IPS-20b (cell line): ENCODE measurements around the gene KCNG2.

Experiments used
- H3K27ac ChIP-seq: one replicate; pipeline ENCODE4 v1.5.1; 2013; ENCODE audit warnings: low read length
- H3K27me3 ChIP-seq: 2 replicates; pipeline ENCODE4 v1.6.1; 2013; ENCODE audit warnings: mild to moderate bottlenecking, low read length, inconsistent platforms; ENCODE audit not compliant: insufficient read depth
- H3K36me3 ChIP-seq: 2 replicates; pipeline ENCODE4 v1.6.1; 2013; ENCODE audit warnings: low read depth, mild to moderate bottlenecking, inconsistent platforms, low read length, moderate library complexity; ENCODE audit not compliant: insufficient read depth
- H3K4me1 ChIP-seq: 2 replicates; pipeline ENCODE4 v1.6.1; 2013; ENCODE audit warnings: mild to moderate bottlenecking, control low read depth, inconsistent platforms, low read length, moderate library complexity; ENCODE audit not compliant: insufficient read depth
- H3K4me3 ChIP-seq: 2 replicates; pipeline ENCODE4 v1.5.1; 2013; ENCODE audit warnings: mild to moderate bottlenecking, low read length, inconsistent platforms
- H3K9ac ChIP-seq: 2 replicates; pipeline ENCODE4 v1.6.1; 2013; ENCODE audit warnings: low read depth, mild to moderate bottlenecking, inconsistent platforms, low read length, moderate library complexity
- H3K9me3 ChIP-seq: 2 replicates; pipeline ENCODE4 v1.6.1; 2013; ENCODE audit warnings: mild to moderate bottlenecking, low read depth, low read length, inconsistent platforms; ENCODE audit not compliant: insufficient read depth

Gene KCNG2

GRCh38 chr18:79796531-79797405 is 970 bp upstream of the KCNG2 start:
- H3K4me3 ChIP-seq, result no peak overlapping the region
- H3K36me3 ChIP-seq, result no peaks in the 10 kb centered on the region
- H3K27ac ChIP-seq, result no peak overlapping the region
- peaks cover 3% of the 10 kb centered on the region; the same call in 1 of the 2 replicates for H3K4me1 ChIP-seq
- peaks cover 79% of the 10 kb centered on the region for H3K27me3 ChIP-seq
- no peak overlapping the region for H3K9ac ChIP-seq
- H3K9me3 ChIP-seq, result no peaks in the 10 kb centered on the region

GRCh38 chr18:79798346-79798998 is 734 bp downstream of the KCNG2 start:
- Histone ChIP-seq H3K27me3 (peaks cover 70% of the 10 kb centered on the region), H3K27ac (no peak overlapping the region), H3K9ac (0 out of 2 replicates have a peak overlapping the region, but pooled peaks have one; percentile 15)

GRCh38 chr18:79798999-79799370 is 1.2 kb downstream of the KCNG2 start:
- Histone ChIP-seq H3K27me3 (peaks cover 70% of the 10 kb centered on the region), H3K4me3 (peak overlapping the region; percentile 62; the same call in 1 of the 2 replicates), H3K9ac (no peak overlapping the region)

More at GRCh38 chr18:79798346-79798998, 734 bp downstream of the KCNG2 start:
- Histone ChIP-seq H3K36me3 (no peaks in the 10 kb centered on the region), H3K4me3 (peak overlapping the region; percentile 62), H3K4me1 (peaks cover 3% of the 10 kb centered on the region; the same call in 1 of the 2 replicates), H3K9me3 (no peaks in the 10 kb centered on the region)

GRCh38 chr18:79799619-79800370 is 2.1 kb downstream of the KCNG2 start:
- Histone ChIP-seq H3K36me3 (no peaks in the 10 kb centered on the region), H3K27ac (no peak overlapping the region), H3K9ac (no peak overlapping the region), H3K4me1 (peaks cover 3% of the 10 kb centered on the region; the same call in 1 of the 2 replicates), H3K27me3 (peaks cover 62% of the 10 kb centered on the region), H3K9me3 (no peaks in the 10 kb centered on the region), H3K4me3 (no peak overlapping the region)

More at GRCh38 chr18:79798999-79799370, 1.2 kb downstream of the KCNG2 start:
- no peak overlapping the region for H3K27ac ChIP-seq
- peaks cover 3% of the 10 kb centered on the region; the same call in 1 of the 2 replicates for H3K4me1 ChIP-seq
- H3K36me3 ChIP-seq, result no peaks in the 10 kb centered on the region
- no peaks in the 10 kb centered on the region for H3K9me3 ChIP-seq

GRCh38 chr18:79800371-79801180 is 2.8 kb downstream of the KCNG2 start:
- H3K4me3 ChIP-seq, result no peak overlapping the region
- no peaks in the 10 kb centered on the region for H3K36me3 ChIP-seq
- H3K27me3 ChIP-seq, result peaks cover 54% of the 10 kb centered on the region
- no peaks in the 10 kb centered on the region for H3K9me3 ChIP-seq
- no peak overlapping the region for H3K27ac ChIP-seq
- H3K4me1 ChIP-seq, result peaks cover 3% of the 10 kb centered on the region; the same call in 1 of the 2 replicates
- no peak overlapping the region for H3K9ac ChIP-seq

- Histone ChIP-seq H3K9me3 (no peaks in the 10 kb centered on the region), H3K27ac (no peak overlapping the region), H3K4me1 (peaks cover 3% of the 10 kb centered on the region; the same call in 1 of the 2 replicates), H3K27me3 (peaks cover 48% of the 10 kb centered on the region), H3K9ac (no peak overlapping the region), H3K36me3 (no peaks in the 10 kb centered on the region), H3K4me3 (no peak overlapping the region)
These were observed 3.5 kb downstream of the KCNG2 start for GRCh38 chr18:79801217-79801616.

- Histone ChIP-seq H3K9me3 (no peaks in the 10 kb centered on the region), H3K36me3 (no peaks in the 10 kb centered on the region), H3K27me3 (peaks cover 44% of the 10 kb centered on the region), H3K27ac (no peak overlapping the region), H3K9ac (no peak overlapping the region), H3K4me3 (no peak overlapping the region), H3K4me1 (peaks cover 3% of the 10 kb centered on the region; the same call in 1 of the 2 replicates)
These were observed 3.9 kb downstream of the KCNG2 start for GRCh38 chr18:79801641-79802040.

GRCh38 chr18:79802298-79802697 is 4.6 kb downstream of the KCNG2 start:
- H3K36me3 ChIP-seq, result no peaks in the 10 kb centered on the region
- H3K9me3 ChIP-seq, result no peaks in the 10 kb centered on the region
- peaks cover 37% of the 10 kb centered on the region for H3K27me3 ChIP-seq
- H3K27ac ChIP-seq, result no peak overlapping the region
- H3K9ac ChIP-seq, result no peak overlapping the region
- H3K4me1 ChIP-seq, result peaks cover 3% of the 10 kb centered on the region; the same call in 1 of the 2 replicates
- H3K4me3 ChIP-seq, result no peak overlapping the region

- Histone ChIP-seq H3K36me3 (no peaks in the 10 kb centered on the region), H3K9me3 (no peaks in the 10 kb centered on the region), H3K9ac (no peak overlapping the region), H3K27me3 (peaks cover 26% of the 10 kb centered on the region), H3K4me1 (peaks cover 3% of the 10 kb centered on the region; the same call in 1 of the 2 replicates), H3K27ac (no peak overlapping the region), H3K4me3 (no peak overlapping the region)
These were observed 5.9 kb downstream of the KCNG2 start for GRCh38 chr18:79803611-79804051.

GRCh38 chr18:79804130-79804787 is 6.5 kb downstream of the KCNG2 start:
- H3K27ac ChIP-seq, result no peak overlapping the region
- H3K4me1 ChIP-seq, result peaks cover under 1% of the 10 kb centered on the region; the same call in 1 of the 2 replicates
- H3K27me3 ChIP-seq, result peaks cover 20% of the 10 kb centered on the region
- no peak overlapping the region for H3K4me3 ChIP-seq
- H3K9me3 ChIP-seq, result no peaks in the 10 kb centered on the region
- H3K9ac ChIP-seq, result no peak overlapping the region
- H3K36me3 ChIP-seq, result no peaks in the 10 kb centered on the region
